ENCODE measurements around the gene KCNJ5. TPM values are rescaled to one million over a fixed set of nuclear protein-coding genes. Genes with fewer than 3 reads are reported as not detected.

Gene KCNJ5
- total and polyA plus RNA-seq, 10 of the 15 experiments (the other 5 are each of a cell fraction or from before 2014, with no cell fraction given) = 0.03 TPM; not detected in 8

DNA sequence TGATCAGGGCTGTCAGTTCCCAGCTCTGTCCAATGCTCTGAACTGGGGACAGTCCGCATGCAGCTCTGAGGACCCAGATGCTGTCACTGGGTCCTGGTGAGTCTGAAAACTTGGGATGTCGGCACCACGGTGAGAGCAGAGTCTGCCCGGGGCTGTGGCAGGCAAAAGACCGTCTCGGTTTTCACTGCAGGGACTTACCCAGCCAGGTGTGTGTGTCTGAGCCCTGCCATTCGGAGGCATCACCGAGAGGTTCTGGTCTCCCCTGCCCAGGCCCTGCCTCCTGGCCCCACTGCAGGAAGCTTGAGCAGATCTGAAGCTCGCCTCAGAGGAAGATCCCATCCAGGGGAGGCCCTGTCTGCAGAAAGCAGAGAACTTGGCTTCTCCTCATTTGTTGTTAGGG is 46.3 kb downstream of the KCNJ5 start:
- ATAC-seq (no peak; the same call in 2 of the 3 replicates), FAIRE-seq (no peak), DNase-seq (ENCODE audit: low read depth, low spot score) (no peak)
- SMC1A ChIA-PET (ENCODE audit: uncharacterized antibody, unreplicated experiment) = no interaction called here
- Histone ChIP-seq H3K9ac (ENCODE audit: control insufficient read depth, insufficient read depth, low read length) (no peak overlapping the region), H3K9me3 (replicated peaks; ENCODE audit: control insufficient read depth, insufficient read depth, low read length) (no peaks in the 10 kb centered on the region), H3K4me3 (no peak overlapping the region), H3K4me1 (ENCODE audit: control insufficient read depth, insufficient read depth, low read length) (no peaks in the 10 kb centered on the region), H3K27me3 (replicated peaks in 1 of 2; ENCODE audit: control insufficient read depth in 2 of 2, insufficient read depth in 2 of 2, low read length in 1 of 2) (peaks cover 0 to 3% of the 10 kb centered on the region in 2 experiments; a peak in 2 of 4 replicates), H2AFZ (ENCODE audit: control insufficient read depth, low read depth, low read length) (no peak overlapping the region), H4K20me1 (ENCODE audit: control insufficient read depth, insufficient read depth) (no peaks in the 10 kb centered on the region; the same call in 1 of the 2 replicates), H3K4me2 (ENCODE audit: control insufficient read depth, insufficient read depth) (no peak overlapping the region), H3K36me3 (ENCODE audit: control insufficient read depth in 2 of 2, insufficient read depth in 2 of 2, low read length in 1 of 2) (no peaks in the 10 kb centered on the region), H3K27ac (ENCODE audit: control insufficient read depth, insufficient read depth) (no peak overlapping the region), H3K79me2 (ENCODE audit: control insufficient read depth, insufficient read depth, low read length) (no peaks in the 10 kb centered on the region)
- BruUV-seq (replicated peaks) = no TSS peak
- TF ChIP-seq, protein P1, sequence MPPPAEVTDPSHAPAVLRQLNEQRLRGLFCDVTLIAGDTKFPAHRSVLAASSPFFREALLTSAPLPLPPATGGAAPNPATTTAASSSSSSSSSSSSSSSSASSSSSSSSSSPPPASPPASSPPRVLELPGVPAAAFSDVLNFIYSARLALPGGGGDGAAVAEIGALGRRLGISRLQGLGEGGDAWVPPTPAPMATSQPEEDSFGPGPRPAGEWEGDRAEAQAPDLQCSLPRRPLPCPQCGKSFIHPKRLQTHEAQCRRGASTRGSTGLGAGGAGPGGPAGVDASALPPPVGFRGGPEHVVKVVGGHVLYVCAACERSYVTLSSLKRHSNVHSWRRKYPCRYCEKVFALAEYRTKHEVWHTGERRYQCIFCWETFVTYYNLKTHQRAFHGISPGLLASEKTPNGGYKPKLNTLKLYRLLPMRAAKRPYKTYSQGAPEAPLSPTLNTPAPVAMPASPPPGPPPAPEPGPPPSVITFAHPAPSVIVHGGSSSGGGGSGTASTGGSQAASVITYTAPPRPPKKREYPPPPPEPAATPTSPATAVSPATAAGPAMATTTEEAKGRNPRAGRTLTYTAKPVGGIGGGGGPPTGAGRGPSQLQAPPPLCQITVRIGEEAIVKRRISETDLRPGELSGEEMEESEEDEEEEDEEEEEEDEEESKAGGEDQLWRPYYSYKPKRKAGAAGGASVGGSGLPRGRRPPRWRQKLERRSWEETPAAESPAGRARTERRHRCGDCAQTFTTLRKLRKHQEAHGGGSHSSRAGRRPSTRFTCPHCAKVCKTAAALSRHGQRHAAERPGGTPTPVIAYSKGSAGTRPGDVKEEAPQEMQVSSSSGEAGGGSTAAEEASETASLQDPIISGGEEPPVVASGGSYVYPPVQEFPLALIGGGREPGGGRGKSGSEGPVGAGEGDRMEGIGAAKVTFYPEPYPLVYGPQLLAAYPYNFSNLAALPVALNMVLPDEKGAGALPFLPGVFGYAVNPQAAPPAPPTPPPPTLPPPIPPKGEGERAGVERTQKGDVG (CRISPR knock-in tag; IDR thresholded peaks at IDR 0.05) = no peak
- no peak for TF ChIP-seq ZNF384 (IDR thresholded peaks at IDR 0.05; ENCODE audit: borderline replicate concordance, low read depth, low read length)
- no peak for TF ChIP-seq DPF2 (IDR thresholded peaks at IDR 0.05)
- no peak for TF ChIP-seq CBX5 (IDR thresholded peaks at IDR 0.05; ENCODE audit: low read depth)
- TF ChIP-seq, protein P2, sequence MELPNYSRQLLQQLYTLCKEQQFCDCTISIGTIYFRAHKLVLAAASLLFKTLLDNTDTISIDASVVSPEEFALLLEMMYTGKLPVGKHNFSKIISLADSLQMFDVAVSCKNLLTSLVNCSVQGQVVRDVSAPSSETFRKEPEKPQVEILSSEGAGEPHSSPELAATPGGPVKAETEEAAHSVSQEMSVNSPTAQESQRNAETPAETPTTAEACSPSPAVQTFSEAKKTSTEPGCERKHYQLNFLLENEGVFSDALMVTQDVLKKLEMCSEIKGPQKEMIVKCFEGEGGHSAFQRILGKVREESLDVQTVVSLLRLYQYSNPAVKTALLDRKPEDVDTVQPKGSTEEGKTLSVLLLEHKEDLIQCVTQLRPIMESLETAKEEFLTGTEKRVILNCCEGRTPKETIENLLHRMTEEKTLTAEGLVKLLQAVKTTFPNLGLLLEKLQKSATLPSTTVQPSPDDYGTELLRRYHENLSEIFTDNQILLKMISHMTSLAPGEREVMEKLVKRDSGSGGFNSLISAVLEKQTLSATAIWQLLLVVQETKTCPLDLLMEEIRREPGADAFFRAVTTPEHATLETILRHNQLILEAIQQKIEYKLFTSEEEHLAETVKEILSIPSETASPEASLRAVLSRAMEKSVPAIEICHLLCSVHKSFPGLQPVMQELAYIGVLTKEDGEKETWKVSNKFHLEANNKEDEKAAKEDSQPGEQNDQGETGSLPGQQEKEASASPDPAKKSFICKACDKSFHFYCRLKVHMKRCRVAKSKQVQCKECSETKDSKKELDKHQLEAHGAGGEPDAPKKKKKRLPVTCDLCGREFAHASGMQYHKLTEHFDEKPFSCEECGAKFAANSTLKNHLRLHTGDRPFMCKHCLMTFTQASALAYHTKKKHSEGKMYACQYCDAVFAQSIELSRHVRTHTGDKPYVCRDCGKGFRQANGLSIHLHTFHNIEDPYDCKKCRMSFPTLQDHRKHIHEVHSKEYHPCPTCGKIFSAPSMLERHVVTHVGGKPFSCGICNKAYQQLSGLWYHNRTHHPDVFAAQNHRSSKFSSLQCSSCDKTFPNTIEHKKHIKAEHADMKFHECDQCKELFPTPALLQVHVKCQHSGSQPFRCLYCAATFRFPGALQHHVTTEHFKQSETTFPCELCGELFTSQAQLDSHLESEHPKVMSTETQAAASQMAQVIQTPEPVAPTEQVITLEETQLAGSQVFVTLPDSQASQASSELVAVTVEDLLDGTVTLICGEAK (IDR thresholded peaks at IDR 0.05; ENCODE audit: borderline replicate concordance) = no peak
- TF ChIP-seq, protein P3, sequence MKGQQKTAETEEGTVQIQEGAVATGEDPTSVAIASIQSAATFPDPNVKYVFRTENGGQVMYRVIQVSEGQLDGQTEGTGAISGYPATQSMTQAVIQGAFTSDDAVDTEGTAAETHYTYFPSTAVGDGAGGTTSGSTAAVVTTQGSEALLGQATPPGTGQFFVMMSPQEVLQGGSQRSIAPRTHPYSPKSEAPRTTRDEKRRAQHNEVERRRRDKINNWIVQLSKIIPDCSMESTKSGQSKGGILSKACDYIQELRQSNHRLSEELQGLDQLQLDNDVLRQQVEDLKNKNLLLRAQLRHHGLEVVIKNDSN (IDR thresholded peaks at IDR 0.05; ENCODE audit: borderline replicate concordance, extremely low read length, insufficient read depth, low read depth, low read length) = no peak
- TF ChIP-seq CEBPB (IDR thresholded peaks at IDR 0.05; ENCODE audit: borderline replicate concordance in 1 of 2, low read depth in 2 of 2, low read length in 2 of 2) = no peak
- no peak for TF ChIP-seq ZNF24 (IDR thresholded peaks at IDR 0.05)
- TF ChIP-seq SMARCA5 (IDR thresholded peaks at IDR 0.05) = no peak
- TF ChIP-seq, protein P4, sequence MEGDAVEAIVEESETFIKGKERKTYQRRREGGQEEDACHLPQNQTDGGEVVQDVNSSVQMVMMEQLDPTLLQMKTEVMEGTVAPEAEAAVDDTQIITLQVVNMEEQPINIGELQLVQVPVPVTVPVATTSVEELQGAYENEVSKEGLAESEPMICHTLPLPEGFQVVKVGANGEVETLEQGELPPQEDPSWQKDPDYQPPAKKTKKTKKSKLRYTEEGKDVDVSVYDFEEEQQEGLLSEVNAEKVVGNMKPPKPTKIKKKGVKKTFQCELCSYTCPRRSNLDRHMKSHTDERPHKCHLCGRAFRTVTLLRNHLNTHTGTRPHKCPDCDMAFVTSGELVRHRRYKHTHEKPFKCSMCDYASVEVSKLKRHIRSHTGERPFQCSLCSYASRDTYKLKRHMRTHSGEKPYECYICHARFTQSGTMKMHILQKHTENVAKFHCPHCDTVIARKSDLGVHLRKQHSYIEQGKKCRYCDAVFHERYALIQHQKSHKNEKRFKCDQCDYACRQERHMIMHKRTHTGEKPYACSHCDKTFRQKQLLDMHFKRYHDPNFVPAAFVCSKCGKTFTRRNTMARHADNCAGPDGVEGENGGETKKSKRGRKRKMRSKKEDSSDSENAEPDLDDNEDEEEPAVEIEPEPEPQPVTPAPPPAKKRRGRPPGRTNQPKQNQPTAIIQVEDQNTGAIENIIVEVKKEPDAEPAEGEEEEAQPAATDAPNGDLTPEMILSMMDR (IDR thresholded peaks at IDR 0.05 in 2 of 3, conservative IDR thresholded peaks at IDR 0.05 in 1 of 3; ENCODE audit: control insufficient read depth in 2 of 3, extremely low read depth in 1 of 3, insufficient read depth in 1 of 3, low read depth in 3 of 3, low read length in 3 of 3) = no peak
- no peak for TF ChIP-seq IKZF2 (IDR thresholded peaks at IDR 0.05)
- no peak for TF ChIP-seq POLR2A (IDR thresholded peaks at IDR 0.05; ENCODE audit: low read depth, low read length)
- no peak for TF ChIP-seq ZSCAN29 (IDR thresholded peaks at IDR 0.05)
- no peak for TF ChIP-seq NFXL1 (IDR thresholded peaks at IDR 0.05; ENCODE audit: borderline replicate concordance)
- intact Hi-C loops (cut with micrococcal nuclease; ENCODE audit: unreplicated experiment) (no loop called here), in situ Hi-C loops (cut with MboI) (no loop called here)
- CTCF ChIA-PET = interaction anchor here (1.1 to 4.9 kb wide), 3 partner anchors 11 to 53 kb away, joined by 3 to 21 read pairs (median 3); no protein-coding TSS in a partner anchor
- RAD21 ChIA-PET (ENCODE audit: unreplicated experiment) = no interaction called here
- WGBS (ENCODE audit: insufficient coverage, insufficient replicate concordance, low lambda C conversion rate, missing lambda C conversion rate) = 33% methylated on average over 9 of the region's 9 CpGs
- POLR2A ChIA-PET = no interaction called here
